AG10803 (cell line): ENCODE results near the gene LAMC3.

ENCODE experiments used
- DNase-seq: peaks from one replicate; pipeline ENCODE4 v3.0.0; 2010; ENCODE audit warnings: low read depth
- H3K4me3 ChIP-seq: 2 replicates; pipeline ENCODE4 v1.5.1; 2011; ENCODE audit warnings: mild to moderate bottlenecking, low read length, control low read depth
- TF ChIP-seq, protein P1 (sequence below): conservative IDR thresholded peaks from 2 replicates; pipeline ENCODE4 v1.5.1; 2011; ENCODE audit warnings: mild to moderate bottlenecking, low read length, control low read depth, inconsistent platforms

The LAMC3 gene

DNA sequence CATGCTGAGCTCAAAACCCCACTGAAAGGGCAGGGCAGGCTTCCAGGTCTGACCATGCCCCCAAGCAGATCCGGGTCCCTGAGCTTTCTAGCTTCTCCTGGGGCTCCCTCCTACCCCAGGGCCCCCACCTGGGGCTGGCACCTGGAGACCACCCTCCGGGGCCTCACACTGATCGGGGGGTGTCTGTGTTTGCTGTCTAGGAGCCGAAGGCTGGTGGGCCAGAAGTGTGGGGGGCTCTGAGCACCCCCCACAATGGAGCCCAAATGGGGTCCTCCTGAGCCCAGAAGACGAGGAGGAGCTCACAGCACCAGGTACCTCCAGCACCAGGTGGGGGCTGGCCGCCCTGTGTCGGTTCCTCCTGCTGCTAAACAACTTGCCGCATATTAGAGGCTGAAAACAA, 39.8 kb downstream of the LAMC3 start:
- TF ChIP-seq, protein P1, sequence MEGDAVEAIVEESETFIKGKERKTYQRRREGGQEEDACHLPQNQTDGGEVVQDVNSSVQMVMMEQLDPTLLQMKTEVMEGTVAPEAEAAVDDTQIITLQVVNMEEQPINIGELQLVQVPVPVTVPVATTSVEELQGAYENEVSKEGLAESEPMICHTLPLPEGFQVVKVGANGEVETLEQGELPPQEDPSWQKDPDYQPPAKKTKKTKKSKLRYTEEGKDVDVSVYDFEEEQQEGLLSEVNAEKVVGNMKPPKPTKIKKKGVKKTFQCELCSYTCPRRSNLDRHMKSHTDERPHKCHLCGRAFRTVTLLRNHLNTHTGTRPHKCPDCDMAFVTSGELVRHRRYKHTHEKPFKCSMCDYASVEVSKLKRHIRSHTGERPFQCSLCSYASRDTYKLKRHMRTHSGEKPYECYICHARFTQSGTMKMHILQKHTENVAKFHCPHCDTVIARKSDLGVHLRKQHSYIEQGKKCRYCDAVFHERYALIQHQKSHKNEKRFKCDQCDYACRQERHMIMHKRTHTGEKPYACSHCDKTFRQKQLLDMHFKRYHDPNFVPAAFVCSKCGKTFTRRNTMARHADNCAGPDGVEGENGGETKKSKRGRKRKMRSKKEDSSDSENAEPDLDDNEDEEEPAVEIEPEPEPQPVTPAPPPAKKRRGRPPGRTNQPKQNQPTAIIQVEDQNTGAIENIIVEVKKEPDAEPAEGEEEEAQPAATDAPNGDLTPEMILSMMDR = no peak
- DNase-seq = no peak
- H3K4me3 ChIP-seq = no peak overlapping the region

DNA sequence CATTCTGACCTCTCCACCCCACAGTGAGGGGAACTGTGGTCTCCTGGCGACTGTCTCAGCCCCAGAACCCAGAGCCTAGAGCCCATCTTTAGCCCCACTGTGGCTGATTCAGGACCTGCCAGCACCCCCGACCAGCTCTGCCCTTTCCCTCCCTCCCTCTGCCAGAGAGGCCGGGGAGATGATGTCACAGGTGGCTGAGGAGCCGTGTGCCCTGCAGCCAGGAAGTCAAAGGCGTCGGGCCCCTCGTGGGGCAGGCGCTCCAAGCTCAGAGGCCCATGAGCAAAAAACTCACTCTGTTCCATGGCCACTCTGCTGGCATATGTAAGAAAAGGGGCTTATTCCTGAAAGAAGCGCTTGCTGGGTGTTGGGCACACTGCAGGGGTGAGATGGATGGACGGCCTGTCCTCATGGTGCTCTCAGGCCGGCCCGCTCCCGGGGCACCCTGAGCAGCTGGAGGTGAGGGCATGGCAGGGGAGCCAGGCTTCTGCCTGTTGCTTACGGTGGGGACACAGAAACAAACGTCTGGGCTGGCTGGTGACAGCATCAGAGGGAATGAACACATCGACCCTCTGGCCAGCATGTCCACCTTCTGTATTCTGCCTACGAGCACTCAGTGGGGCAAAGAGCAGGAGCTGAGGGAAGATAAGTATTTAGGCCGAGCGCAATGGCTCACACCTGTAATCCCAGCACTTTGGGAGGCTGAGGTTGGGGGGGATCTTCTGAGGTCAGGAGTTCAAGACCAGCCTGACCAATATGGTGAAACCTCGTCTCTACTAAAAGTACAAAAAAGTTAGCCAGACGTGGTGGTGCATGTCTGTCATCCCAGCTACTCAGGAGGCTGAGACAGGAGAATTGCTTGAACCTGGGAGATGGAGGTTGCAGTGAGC, 41.1 kb downstream of the LAMC3 start:
- TF ChIP-seq, protein P1 = no peak
- no peak for DNase-seq
- H3K4me3 ChIP-seq = no peak overlapping the region

DNA sequence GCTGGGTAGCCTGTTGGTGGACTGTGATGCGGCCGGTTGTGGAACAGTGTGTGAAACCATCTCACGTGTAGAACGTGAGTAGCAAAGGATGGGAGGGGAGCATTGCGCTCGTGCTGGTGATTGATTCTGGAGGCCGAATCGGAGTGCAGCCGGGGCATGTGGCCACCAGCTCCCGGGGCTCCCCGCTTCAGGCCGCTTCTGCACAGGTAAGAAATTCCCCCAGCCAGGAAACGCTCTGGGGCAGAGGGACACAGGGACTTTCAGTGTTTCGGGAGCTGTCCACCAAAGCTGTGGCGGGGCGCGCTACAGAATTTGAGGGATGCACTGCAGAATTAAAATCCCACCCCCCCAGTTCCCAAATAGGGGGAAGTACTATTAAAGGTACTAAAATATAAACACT, 41.9 kb downstream of the LAMC3 start:
- TF ChIP-seq, protein P1 = no peak
- DNase-seq = no peak
- H3K4me3 ChIP-seq = no peak overlapping the region

DNA sequence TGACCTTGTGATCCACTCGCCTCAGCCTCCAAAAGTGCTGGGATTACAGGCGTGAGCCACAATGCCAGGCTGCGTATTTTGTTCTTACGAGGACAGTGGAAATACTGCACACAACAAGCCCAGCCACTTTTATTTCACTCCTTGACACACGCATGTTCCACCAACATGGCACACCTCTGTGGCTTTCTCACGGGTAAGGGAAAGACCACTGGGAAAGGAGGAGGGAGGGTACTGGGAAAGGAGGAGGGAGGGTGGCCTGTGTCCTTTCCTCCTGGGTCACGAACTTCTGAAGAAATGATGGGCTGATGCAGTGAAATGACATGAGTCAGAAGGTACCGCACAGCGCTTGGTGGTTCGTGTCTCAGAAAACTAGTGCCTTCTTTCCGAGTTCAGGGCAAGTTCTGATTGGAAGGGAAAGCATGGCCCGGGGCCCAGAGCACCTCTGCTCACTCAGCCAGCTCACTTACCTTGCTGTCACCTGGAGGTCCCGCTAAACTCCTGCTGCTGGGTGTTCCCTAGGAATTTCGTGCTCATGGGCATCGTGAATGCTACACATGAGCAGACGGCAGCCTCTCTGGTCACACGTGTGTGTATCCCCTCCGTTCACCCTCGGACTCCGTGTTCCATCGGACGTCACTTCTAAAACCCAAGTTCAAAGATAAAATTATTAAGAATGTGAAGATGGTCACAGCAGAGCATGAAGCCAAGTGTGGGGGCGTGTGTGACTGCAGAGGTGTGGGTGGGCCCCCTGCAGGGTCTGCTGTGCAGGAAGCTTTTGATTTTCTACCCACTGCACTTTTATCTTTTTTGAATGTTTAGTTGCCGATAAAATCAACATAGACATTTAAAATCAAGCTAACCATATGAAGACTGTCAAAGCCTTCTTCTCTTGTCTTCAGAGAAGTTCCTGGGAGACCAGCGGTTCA, 42.9 kb downstream of the LAMC3 start:
- H3K4me3 ChIP-seq = no peak overlapping the region
- TF ChIP-seq, protein P1 = no peak

DNA sequence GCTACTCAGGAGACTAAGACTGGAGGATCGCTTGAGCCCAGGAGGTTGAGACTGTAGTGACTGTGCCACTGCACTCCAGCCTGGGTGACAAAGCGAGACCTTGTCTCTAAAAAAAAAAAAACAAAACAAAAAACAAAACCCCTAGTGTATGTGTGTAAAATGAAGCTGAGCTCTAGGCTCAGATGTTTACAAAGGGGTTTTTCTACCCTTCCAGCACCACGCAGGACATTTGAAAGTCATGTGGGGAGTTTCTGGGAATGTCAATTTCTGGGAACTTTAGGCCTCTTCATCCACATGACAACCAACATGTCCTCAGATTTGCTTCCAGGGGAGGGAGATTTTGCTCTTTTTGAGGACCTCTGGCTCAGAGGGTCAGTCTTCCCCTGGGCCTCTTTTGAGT, 44.9 kb downstream of the LAMC3 start:
- TF ChIP-seq, protein P1 = no peak
- DNase-seq = no peak
- H3K4me3 ChIP-seq = no peak overlapping the region

More for the DNA sequence above, 42.9 kb downstream of the LAMC3 start:
- no peak for DNase-seq

DNA sequence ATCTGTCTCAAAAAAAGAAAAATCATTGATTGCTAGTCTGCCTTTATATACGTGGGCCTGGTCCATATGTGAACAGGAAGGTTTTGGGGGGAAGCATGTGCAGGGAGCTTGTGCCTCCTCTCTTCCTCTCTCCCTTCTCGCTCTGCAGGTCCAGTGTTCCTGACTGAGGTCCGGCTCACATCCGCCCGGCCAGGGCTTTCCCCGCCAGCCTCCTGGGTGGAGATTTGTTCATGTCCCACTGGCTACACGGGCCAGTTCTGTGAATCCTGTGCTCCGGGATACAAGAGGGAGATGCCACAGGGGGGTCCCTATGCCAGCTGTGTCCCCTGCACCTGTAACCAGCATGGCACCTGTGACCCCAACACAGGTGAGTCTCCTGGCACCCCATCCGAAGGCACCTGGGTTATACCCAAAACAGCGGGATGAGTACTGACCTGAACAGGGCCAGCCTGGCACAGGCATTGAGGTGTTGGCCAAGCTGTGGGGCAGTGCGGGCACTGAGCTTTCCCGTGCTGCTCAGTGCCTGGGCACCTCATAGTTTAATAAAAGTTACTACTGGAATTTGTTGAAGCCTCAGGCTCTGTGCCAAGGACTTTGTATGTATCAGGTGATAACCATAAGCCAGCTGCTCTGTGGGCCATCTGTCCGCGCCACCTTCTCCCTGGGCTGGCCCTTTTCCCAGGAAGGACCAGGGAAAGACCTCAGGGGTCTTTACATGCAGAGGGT, 48.0 kb downstream of the LAMC3 start:
- no peak overlapping the region for H3K4me3 ChIP-seq
- TF ChIP-seq, protein P1 = no peak
- no peak for DNase-seq
